D341Med (cell line): ENCODE results near the gene SRD5A2.
A peak's percentile ranks its signal among the peaks of the same experiment; 100 is the strongest.

Experiments used
- DNase-seq: peaks from one replicate; pipeline ENCODE4 v3.0.0; 2012; ENCODE audit warnings: low spot score

SRD5A2 gene

GRCh38 chr2:31580321-31581117 is at the start of gene SRD5A2:
SRD5A2 (minus strand) TSS chr2:31580938; CDS start chr2:31580900, 38 bp downstream.
- DNase-seq: peak; percentile 43

GRCh38 chr2:31606509-31606908 is 25.8 kb upstream of the SRD5A2 start:
- no peak for DNase-seq

GRCh38 chr2:31598694-31599093 is 18.0 kb upstream of the SRD5A2 start:
- DNase-seq: no peak

GRCh38 chr2:31586230-31586629 is 5.5 kb upstream of the SRD5A2 start:
- DNase-seq: no peak

- DNase-seq: no peak
These were observed 522 bp upstream of the SRD5A2 start for GRCh38 chr2:31581124-31581795.

GRCh38 chr2:31579996-31580320 is 780 bp downstream of the SRD5A2 start:
- DNase-seq: no peak

- DNase-seq: no peak
These were observed 2.4 kb downstream of the SRD5A2 start for GRCh38 chr2:31578316-31578715.

- no peak for DNase-seq
These were observed 3.6 kb downstream of the SRD5A2 start for GRCh38 chr2:31577143-31577542.

- no peak for DNase-seq
These were observed 12.0 kb downstream of the SRD5A2 start for GRCh38 chr2:31568585-31569201.

GRCh38 chr2:31567679-31568078 is 13.1 kb downstream of the SRD5A2 start:
- no peak for DNase-seq

GRCh38 chr2:31563273-31563839 is 17.4 kb downstream of the SRD5A2 start:
- DNase-seq: no peak

- no peak for DNase-seq
These were observed 18.9 kb downstream of the SRD5A2 start for GRCh38 chr2:31561823-31562222.

- DNase-seq: no peak
These were observed 22.1 kb downstream of the SRD5A2 start for GRCh38 chr2:31558401-31559295.

GRCh38 chr2:31556940-31557339 is 23.8 kb downstream of the SRD5A2 start:
- DNase-seq: no peak

- no peak for DNase-seq
These were observed 24.6 kb downstream of the SRD5A2 start for GRCh38 chr2:31555967-31556706.

- no peak for DNase-seq
These were observed 27.4 kb downstream of the SRD5A2 start for GRCh38 chr2:31553362-31553761.

GRCh38 chr2:31547485-31547884 is 33.3 kb downstream of the SRD5A2 start:
- DNase-seq: no peak

GRCh38 chr2:31541853-31542252 is 38.9 kb downstream of the SRD5A2 start:
- DNase-seq: no peak

GRCh38 chr2:31539505-31539904 is 41.2 kb downstream of the SRD5A2 start:
- DNase-seq: no peak

GRCh38 chr2:31535768-31536167 is 45.0 kb downstream of the SRD5A2 start:
- DNase-seq: no peak

GRCh38 chr2:31534636-31535035 is 46.1 kb downstream of the SRD5A2 start:
- DNase-seq: no peak
